GM10847 (cell line): Measurements from ENCODE around the gene IL17RE.

ENCODE experiments used
- POLR2A ChIP-seq: IDR thresholded peaks from 2 replicates; pipeline ENCODE4 v1.6.1; 2011; ENCODE audit not compliant: insufficient read length; ENCODE audit errors: extremely low read depth

IL17RE gene

GRCh38 chr3:9937486-9938238 lies 35.0 kb downstream of the IL17RE start:
- no peak for TF ChIP-seq POLR2A

GRCh38 chr3:9938966-9939365 lies 36.3 kb downstream of the IL17RE start:
- no peak for TF ChIP-seq POLR2A

DNA sequence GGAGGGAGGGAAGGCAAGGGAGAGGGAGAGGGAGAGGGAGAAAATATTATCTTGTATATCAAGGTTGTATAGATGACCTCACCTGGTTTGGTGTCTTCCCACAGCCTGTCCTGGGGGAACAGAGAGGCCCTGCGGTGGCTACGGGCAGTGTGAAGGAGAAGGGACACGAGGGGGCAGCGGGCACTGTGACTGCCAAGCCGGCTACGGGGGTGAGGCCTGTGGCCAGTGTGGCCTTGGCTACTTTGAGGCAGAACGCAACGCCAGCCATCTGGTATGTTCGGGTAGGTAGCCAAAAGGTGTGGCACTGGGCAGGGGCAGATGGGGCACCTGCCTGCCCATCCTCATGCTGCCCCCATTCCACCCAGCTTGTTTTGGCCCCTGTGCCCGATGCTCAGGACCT lies 38.1 kb downstream of the IL17RE start:
- no peak for TF ChIP-seq POLR2A

- TF ChIP-seq POLR2A, result no peak
Measured at GRCh38 chr3:9942164-9942563, 39.5 kb downstream of the IL17RE start.

GRCh38 chr3:9942934-9943690 lies 40.5 kb downstream of the IL17RE start:
- TF ChIP-seq POLR2A, result no peak

- no peak for TF ChIP-seq POLR2A
Measured at GRCh38 chr3:9944271-9944670, 41.6 kb downstream of the IL17RE start.

GRCh38 chr3:9945358-9945757 lies 42.7 kb downstream of the IL17RE start:
- TF ChIP-seq POLR2A, result no peak

- TF ChIP-seq POLR2A, result no peak
Measured at GRCh38 chr3:9946112-9947024, 43.7 kb downstream of the IL17RE start.

DNA sequence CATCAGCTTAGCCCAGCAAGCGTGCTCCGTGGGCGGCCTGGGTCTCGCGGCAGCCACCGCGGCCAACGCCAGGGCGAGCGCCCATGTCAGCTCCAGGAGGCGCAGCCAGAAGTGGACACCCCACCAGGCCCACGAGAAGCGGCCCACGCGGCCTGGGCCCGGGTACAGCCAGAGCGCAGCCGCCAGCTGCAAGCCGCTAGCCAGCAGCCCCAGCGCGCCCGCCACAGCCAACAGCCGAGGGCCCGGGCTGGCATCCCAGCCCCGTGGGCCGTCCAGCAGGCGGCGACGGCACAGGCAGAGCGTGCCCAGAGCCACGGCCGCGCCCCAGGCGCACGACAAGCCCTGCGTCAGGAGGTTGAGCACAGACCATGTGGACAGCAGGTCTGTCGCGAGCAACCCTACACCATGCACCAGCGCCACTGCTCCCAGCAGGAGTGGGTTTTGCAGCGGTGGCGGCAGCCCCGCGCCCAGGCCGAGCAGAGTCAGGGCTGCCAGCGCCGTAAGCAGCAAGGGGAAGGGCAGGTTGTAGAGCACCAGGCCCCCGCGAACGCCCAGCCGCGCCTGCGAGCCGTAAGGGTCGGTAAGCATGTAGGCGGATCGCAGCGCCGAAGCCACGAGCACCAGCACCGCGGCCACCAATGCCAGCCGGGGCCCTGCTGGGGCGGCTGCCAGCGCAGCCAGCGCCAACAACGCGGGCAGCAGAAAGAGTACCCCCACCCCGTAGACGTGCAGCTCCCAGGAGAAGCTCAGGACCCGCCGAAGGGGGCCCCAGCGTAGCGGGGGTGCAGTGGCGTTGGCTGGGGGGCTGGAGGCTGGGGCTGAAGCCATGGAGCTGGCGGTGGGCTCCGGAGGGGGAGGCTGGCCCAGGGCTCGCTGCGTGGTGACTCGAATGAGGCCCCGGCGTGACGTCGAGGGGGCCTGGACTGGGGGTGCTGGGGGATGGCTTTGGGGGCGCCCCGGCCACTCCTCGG lies 44.7 kb downstream of the IL17RE start:
- TF ChIP-seq POLR2A, result no peak

- TF ChIP-seq POLR2A, result no peak
Measured at GRCh38 chr3:9948586-9948985, 45.9 kb downstream of the IL17RE start.

DNA sequence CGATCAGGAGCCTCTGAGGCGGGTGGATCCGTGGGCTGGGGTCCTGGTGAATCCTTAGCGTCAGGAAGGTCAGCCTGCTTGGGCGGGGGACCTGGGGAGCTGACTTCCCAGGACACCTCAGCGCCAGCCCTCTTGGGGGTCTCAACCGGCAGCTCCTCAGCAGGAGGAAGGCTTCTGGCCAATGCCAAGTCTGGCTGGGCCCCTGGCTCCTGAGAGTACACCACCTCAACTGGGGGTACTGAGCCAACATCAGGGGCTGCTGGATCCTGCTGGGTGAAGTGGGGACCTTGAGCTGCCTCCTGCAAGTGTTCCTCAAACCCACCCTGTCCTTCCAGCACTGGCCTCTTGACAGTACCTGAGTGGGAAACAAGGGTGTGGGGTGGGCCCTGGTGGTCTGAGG lies 46.5 kb downstream of the IL17RE start:
- TF ChIP-seq POLR2A, result no peak

DNA sequence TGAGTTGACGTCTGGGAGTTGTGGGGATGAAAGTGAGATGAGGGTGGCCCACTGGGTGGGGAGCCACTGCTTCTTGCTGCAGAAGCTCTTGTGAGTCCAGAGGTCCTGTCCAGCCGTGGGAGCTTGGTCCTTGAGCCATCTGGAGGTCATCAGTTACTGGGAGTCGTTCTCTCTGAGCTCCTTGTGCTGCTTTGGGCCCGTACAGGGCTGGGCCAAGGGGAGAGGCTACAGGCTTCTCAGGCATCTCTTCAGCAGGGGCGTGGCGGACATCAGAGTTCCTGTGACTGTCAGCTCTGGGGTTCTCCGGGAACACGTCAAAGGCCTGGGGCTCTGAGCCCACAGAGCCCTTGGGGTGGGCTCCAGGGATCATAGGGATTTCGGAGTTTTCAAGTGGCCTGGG lies 47.0 kb downstream of the IL17RE start:
- TF ChIP-seq POLR2A, result no peak

GRCh38 chr3:9951126-9951525 lies 48.5 kb downstream of the IL17RE start:
- TF ChIP-seq POLR2A, result no peak

DNA sequence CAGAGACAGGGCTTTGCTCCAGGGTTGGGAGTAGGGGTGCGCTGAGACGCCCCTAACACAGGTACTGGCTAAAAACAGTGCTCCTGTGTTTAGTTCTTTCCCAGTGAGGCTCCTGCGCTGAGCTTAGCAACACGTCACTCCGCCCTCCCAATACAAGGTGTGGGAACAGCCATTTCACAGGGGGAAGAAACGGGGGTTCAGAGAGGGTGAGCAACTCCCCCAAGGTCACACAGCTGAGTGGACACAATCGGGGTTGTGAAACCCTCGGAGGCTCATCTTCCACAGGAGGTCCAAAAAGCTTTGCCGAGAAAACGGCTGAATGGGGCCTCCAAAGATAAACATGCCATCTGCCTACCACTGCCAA lies 48.9 kb downstream of the IL17RE start:
- no peak for TF ChIP-seq POLR2A
